Measurements from ENCODE around the gene CHCHD3.

DNA sequence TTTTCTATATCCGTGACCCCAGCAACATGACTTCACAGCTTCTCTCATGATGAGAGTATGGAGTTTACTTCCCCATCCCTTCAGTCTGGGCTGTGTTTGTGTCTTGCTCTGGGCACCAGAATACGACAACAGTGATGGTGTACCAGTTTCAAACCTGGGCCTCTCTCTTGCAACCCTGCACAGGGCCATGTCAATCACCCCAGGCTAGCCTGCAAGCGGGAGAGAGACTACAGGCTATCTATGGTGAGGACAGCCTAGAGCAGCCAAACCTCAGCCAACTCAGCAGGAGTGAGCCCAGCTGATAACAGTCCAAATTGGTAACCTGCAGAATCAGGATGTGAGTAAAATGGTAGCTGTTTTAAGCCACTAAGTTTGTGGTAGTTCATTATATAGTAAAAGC, 235.8 kb downstream of the CHCHD3 start:
- TF ChIP-seq, protein P1, sequence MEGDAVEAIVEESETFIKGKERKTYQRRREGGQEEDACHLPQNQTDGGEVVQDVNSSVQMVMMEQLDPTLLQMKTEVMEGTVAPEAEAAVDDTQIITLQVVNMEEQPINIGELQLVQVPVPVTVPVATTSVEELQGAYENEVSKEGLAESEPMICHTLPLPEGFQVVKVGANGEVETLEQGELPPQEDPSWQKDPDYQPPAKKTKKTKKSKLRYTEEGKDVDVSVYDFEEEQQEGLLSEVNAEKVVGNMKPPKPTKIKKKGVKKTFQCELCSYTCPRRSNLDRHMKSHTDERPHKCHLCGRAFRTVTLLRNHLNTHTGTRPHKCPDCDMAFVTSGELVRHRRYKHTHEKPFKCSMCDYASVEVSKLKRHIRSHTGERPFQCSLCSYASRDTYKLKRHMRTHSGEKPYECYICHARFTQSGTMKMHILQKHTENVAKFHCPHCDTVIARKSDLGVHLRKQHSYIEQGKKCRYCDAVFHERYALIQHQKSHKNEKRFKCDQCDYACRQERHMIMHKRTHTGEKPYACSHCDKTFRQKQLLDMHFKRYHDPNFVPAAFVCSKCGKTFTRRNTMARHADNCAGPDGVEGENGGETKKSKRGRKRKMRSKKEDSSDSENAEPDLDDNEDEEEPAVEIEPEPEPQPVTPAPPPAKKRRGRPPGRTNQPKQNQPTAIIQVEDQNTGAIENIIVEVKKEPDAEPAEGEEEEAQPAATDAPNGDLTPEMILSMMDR (IDR thresholded peaks at IDR 0.05): no peak
- TF ChIP-seq ZFX (IDR thresholded peaks at IDR 0.05; ENCODE audit: borderline replicate concordance): no peak

Data from 22Rv1 (cell line).